IPS DF 4.7 (cell line): ENCODE data around the gene EDN2.

ENCODE experiments used
- DNase-seq: peaks from one replicate; pipeline ENCODE4 v3.0.0-alpha.2; 2013; ENCODE audit warnings: low spot score; ENCODE audit errors: extremely low read depth

Gene EDN2

GRCh38 chr1:41484402-41485241 is at the start of gene EDN2:
Gene EDN2, minus strand, starts transcription at chr1:41484683. Its CDS starts 82 bp downstream, at chr1:41484601.
- no peak for DNase-seq

GRCh38 chr1:41533731-41534080 is 49.2 kb upstream of the EDN2 start:
- no peak for DNase-seq

- DNase-seq: no peak
Measured at GRCh38 chr1:41533016-41533730, 48.7 kb upstream of the EDN2 start.

- DNase-seq: no peak
Measured at GRCh38 chr1:41532206-41532975, 47.9 kb upstream of the EDN2 start.

- no peak for DNase-seq
Measured at GRCh38 chr1:41530411-41530810, 45.9 kb upstream of the EDN2 start.

GRCh38 chr1:41529621-41530395 is 45.3 kb upstream of the EDN2 start:
- no peak for DNase-seq

- no peak for DNase-seq
Measured at GRCh38 chr1:41528726-41529605, 44.5 kb upstream of the EDN2 start.

GRCh38 chr1:41528106-41528505 is 43.6 kb upstream of the EDN2 start:
- DNase-seq: no peak

GRCh38 chr1:41526956-41527561 is 42.6 kb upstream of the EDN2 start:
- no peak for DNase-seq

- DNase-seq: no peak
Measured at GRCh38 chr1:41525891-41526587, 41.6 kb upstream of the EDN2 start.

- no peak for DNase-seq
Measured at GRCh38 chr1:41524676-41525675, 40.5 kb upstream of the EDN2 start.

- DNase-seq: no peak
Measured at GRCh38 chr1:41523949-41524675, 39.6 kb upstream of the EDN2 start.

- DNase-seq: no peak
Measured at GRCh38 chr1:41523071-41523470, 38.6 kb upstream of the EDN2 start.

GRCh38 chr1:41521766-41522165 is 37.3 kb upstream of the EDN2 start:
- no peak for DNase-seq

GRCh38 chr1:41520951-41521752 is 36.7 kb upstream of the EDN2 start:
- DNase-seq: no peak

GRCh38 chr1:41519667-41520066 is 35.2 kb upstream of the EDN2 start:
- no peak for DNase-seq
